Inflammatory macrophage treated with lipopolysaccharide for 1 hour (primary cell): ENCODE results near the gene GLIS1.

Source experiments
- DNase-seq, 2 donors: peaks; one replicate each; pipeline ENCODE4 v3.0.0-alpha.2; 2020 to 2022

The GLIS1 gene

DNA sequence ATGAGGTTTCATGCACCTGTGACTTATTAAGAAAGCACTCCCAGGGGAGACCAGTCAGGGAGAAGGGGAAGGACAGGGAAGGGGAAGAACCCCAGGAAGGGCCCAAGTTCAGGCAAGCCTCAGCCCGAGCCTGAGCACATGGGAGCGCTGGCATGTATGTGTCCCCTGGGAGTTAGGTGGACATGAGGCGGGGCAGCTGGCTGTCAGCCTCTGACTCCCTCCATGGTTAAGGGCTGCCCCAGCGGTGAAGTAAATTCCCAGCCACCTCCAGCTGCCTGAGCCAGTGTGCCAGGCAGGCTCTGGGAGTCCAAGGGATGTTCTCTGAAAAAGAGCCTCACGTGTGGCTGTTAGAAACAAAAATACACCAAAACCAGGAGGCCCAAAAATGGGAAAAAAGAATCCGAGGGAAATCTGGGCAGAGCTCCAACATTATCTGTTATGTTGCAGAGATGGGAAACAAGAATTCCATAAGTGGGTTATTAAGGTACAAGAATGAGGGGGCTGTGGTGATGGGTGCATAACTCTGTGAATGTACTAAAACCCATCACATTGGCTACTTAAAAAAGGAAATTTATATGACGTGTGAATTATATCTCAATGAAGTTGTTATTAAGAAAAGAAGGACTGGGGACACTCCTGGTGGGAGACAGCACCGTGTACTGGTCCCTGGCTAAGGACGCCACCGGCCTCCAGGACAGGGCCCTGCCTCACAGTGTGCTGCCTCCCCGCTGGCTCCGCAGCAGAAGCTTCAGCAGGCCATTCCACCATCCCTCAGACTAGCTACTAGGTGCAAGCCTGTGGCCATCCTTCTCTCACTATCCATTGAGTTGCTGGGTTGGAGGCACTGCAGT, 261.1 kb downstream of the GLIS1 start:
- no peak for DNase-seq

DNA sequence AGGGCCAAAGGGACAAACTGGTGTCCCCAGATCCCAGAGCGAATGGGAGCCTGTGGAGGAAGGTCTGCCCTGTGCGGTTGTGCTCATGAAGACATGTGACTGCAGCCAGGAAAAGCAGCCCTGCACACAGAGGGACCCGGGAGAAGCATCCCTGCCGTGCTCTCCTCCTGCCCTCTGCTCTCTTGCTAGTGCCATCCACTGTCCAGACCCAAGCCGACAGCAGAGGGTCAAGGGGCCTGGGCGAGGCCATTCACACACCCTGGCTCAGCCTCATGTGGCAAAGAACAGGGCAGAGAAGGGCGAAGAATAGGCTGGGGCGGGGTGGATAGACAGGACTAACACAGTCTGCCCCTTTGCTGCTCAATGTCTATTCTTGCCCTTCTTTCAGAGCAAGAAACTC, 262.4 kb downstream of the GLIS1 start:
- no peak for DNase-seq

DNA sequence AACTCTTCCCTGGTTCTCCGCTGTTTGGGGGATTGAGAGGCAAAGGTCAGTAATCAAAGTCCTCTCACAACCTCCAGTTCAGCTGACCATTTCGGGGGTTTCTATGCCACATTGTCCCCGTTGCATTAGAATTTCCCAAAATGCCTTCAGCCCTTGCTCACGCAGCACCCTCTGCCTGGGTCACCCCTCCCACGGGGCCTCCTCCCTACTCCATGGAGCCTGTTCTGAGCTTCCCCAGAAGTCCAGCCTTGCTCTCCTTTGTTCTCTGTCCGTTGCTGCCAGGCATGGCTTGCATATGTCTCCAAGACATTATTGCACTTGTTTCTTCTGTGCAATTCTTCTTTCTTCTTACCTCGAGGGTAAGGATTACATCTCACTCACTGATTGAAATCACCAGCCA, 263.3 kb downstream of the GLIS1 start:
- DNase-seq: no peak

DNA sequence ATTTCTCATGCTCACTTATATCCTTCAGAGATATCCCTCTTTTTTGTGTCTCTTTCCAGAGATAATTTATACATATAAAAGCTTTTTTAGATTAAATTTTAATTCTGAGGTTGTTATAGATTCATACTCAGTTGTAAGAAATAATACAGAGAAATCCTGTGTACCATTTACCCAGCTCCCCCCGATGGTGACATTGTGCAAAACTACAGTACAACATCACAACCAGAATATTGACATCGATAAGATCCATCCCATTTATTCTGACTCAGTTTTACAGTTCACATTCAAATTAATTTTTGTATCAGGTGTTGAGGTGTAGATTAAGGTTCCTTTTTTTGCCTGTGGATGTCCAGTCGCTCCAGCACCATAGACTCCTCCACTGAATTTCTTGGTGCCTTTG, 265.5 kb downstream of the GLIS1 start:
- DNase-seq: peak in 1 of 2 donors; percentile 7

DNA sequence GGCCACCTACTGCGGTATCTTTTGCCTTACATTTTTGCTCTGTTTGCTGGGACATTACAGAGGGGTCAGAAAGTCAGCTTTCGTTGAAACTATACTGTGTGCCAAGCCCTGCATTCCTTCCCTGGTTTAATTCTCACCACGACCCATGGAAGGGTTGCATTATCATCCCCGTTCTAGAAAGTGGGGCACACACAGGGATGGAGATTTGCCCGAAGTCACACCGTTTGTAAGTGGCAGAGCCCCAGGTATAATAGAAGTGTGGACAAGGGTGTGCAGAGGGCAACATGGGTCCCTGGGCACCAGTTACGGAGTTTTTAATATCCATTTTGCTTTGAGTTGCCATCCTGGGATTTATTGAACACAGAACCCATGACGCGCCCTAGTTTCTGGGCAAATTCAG, 268.0 kb downstream of the GLIS1 start:
- DNase-seq: no peak

DNA sequence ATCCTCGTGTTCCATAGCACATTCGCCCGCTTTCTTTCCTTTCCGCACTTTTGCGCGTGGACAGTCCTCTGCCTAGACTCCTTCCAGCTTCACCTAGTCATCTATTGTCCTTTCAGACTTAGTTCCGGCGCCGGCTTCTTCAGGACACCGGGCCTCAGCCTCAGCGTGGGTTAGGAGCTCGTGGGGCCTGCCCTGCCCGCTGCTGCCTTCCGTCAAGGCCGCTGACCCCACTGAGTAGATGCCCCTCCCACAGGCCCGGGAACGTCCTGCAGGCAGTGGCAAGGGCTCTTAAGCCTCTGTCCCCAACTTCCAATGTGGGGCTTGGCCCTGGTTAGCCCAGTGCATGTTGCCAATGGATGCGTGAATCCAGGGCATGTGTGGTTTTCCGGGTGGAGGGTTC, 268.4 kb downstream of the GLIS1 start:
- no peak for DNase-seq

DNA sequence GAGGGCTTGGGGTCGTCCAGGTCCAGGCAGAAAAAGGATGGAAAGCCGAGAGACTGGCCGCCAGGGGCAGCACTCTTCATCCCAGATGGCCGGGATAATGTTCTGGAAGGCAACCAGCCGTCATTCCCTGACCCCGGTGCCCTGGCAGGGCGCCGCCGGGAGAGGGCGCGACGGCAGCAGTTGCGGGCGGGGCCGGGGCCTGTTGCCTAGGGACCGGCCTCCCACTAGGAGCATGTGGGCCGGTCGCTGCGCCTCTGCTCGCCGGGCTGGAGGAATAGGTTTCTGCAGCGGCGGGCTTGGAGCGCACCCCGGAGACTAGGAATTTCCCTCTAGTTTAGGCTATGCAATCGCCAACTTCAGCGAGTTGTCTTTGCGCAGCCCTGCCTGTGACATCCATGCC, 268.8 kb downstream of the GLIS1 start:
- DNase-seq: no peak

DNA sequence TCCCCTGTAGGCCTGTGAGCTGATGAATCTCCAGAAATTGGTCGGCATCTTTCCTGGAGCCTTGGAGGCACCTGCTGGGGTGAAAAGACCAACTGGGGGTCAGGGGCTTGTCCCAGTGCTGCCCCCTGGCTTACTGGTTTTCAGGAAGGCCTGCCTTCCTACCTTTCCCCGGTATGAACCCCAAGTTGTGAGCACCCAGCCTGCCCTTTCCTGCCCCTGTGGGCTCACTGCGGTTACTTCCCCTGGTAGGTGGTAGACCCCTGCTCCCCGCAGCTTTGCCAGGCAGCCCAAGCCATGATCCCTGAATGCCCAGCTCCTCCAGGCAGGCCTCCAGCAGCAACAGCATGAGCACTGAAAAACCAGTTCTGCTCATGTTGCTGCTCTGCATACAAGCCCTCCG, 269.6 kb downstream of the GLIS1 start:
- DNase-seq: no peak

DNA sequence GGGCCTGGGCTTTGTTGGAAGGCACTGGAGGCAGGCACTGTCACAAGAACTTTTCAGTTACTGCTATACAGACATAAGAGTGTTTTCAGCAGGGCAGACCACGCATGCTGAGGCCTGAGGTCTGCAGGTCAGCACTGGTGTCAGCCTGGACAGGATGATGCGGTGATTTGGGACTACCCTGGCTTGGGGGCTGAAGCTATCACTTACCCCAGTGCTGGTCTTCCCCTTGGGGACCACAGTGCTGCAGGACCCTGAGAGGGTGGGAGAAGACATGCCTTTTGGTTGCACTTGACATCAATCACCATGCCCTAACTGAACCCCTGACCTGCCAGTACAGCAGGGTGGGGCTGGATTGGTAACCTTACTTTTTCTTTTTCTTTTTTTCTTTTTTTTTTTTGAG, 270.6 kb downstream of the GLIS1 start:
- no peak for DNase-seq

DNA sequence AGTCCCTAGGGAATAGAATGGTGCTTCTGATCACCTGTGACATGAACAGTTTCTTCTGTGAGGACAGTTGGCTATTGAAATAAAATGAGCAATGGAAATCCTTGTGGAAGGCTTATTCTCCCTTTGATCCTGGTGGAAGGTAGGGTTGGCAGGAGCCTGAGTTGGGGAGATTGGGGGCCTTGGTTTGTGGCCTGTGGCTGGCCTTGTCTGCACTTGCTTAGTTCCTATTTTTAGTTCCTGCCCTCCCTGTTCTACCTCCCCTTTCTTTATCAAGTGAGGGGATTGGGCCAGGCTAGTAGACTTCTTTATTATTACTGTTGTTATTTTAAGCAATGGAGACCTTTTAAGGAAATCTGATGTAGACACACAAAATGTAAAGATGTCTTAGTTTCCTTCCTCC, 271.6 kb downstream of the GLIS1 start:
- DNase-seq: no peak

DNA sequence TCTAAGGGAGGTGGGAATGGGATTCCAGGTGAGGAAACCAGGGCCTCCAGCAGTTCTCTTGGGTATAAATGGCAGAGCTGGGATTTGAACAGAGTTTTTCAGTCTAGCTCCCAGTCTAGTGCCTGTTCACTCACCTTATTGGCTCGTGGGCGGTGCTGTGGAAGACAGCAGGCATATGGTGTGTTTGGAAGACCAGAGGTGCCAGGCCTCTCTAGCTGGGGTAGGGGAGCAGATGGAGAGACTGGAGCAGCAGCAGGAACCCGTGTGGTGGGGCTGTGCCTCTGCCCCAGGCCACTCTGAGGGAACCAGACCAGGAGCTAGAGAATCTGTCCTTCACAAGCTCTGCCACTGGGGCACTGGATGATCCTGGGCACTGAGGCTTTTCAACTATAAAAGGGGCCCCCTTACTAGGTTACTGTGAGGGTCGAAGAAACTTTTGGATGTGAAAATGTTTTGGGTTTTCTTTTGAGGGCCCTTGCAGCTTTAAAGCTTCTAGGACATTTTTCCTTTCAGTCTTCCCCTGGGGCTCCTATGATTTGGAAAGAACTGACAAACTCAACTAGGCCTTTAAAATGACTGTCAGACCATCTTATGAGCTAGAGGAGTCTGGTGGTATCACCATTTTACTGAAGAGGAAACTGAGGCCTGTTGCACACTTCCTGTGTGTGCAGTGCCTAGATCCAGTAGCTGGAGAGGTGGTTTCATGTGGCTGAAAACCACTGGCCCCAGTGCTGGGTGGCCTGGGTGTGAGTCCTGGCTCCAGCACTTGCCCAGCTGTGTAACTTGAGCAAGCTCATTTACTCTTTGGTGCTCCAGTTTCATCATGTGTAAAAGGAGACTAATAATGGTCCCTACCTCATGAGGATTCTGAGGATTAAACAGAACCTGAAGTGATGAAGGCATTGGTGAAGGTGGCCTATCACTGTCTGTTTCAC, 273.7 kb downstream of the GLIS1 start:
- no peak for DNase-seq

DNA sequence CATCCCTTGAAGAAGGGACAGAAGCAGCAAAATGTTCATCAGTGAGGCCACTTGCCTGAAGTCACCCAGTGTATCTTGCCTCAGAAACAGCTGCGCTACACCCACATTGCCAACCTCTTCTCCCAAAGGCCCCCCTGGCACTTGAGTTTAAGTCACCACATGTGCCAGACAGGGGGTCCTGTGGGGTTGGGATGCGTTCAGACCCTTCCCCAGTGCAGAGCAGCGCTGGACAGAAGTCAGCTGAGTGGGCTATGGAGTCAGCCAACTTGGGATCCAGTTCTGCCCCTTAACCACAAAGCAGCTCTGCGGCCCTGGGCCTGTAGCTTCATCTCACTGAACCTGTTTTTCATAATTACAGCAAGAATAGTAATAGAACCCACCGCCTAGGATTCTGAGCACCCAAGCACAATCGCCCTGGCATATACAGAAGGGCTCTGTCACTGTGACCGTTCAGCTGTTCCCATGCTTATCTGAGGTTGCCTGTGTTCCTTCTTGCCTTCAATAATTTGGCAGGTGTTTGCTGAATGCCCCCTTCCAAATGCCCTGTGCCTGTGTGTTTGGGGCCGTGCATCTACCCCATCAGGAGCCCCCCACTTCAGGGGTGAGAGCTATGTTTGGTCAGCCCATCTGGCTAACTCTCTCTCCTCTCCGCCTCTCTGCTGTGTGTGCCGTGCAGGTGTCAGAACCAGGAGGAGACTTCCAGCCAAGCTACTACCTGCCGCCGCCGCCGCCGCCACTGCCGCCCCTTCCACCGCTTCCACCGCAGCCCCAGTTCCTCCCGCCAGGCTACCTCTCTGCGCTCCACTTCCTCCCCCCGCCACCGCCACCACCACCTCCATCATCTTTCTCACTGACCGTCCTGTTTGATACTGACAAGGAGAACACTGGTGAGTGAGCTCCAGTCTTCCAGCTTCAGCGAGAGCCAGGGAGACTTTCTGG, 274.7 kb downstream of the GLIS1 start:
- DNase-seq: no peak

DNA sequence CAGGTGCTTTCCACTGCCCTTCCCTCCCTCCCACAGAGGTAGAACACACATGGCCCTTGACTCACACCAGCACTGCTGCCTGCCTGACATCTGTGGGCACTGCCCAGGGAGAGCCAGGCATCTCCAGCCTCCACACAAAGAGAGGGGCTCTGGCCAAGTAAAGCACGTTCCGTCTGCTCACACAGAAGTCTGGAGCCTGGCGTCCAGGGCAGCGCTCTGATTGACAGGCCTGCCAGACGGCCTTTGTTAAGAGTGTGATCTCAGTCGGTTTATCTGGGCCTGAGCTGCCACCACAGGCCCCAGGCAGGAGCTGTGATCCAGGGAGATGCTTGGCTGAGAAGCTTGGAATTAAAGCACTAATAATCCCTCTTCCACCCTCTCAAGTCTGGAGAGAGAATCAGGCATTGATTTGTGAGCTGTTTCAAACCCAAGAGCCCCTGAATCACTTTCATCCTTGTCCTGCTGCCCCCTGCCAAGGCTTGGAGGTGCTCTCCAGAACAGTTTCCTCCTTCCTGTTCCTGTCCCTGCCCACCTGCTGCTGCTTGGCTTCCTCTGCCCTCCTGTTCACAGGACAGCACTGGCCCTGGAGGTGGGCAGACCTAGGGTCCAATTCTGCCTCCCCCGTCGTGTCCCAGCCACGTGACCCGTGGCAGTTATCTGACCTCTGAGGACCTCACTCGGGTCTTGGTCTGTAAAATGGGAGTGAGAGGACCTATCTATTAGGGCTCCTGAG, 276.0 kb downstream of the GLIS1 start:
- no peak for DNase-seq

DNA sequence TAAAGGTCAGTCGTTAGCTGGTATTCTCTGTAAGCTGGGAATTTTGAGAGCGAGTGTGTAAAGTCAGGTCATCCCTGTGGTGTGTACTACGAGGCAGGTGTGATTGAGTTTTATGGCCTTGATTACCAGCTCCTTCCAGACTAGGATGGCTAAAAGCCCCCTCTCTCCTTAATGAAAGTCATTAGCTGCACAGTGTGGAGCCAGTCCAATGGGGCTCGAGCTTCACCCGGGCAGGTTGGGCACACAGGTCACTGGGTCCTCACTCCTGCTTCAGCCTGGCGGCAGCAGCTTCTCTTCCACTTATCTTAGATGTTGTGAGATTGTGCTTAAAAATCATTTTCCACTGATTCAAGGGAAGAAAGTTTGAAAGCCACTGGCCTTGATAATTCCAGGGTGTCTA, 276.8 kb downstream of the GLIS1 start:
- no peak for DNase-seq

DNA sequence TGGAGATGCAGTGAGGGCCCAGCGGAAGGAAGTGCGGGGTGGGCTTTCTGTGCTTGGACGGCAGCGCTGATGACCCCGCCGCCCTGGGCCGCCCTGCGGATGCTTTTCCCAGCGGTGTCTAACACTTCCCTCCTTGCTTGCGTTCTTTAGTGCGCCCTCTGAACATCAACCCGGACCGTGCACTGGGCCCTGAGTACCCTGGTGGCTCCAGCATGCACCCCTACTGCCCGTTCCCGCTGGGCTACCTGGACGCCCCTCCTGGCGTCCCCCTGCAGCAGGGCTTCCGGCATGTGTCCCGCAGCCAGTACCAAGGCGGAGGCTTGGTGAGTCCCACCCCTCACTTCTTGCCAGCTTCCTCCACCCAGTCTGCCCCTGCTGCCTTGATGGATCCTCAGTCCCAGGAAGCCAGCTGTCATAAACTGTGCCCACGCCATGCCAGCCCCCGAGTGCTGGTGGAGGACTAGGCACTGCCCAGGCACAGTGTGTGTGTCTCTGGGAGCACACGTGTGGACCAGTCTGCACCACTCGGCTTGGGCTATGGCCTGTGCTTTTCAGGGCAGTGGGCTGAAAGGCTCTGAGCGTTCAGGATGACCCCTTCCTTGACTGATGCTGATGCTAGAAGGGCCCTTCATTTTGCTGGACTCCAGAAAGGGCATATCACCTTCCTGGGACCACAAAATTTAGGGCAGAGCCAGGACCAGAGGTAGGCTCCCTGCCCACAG, 277.5 kb downstream of the GLIS1 start:
- no peak for DNase-seq

DNA sequence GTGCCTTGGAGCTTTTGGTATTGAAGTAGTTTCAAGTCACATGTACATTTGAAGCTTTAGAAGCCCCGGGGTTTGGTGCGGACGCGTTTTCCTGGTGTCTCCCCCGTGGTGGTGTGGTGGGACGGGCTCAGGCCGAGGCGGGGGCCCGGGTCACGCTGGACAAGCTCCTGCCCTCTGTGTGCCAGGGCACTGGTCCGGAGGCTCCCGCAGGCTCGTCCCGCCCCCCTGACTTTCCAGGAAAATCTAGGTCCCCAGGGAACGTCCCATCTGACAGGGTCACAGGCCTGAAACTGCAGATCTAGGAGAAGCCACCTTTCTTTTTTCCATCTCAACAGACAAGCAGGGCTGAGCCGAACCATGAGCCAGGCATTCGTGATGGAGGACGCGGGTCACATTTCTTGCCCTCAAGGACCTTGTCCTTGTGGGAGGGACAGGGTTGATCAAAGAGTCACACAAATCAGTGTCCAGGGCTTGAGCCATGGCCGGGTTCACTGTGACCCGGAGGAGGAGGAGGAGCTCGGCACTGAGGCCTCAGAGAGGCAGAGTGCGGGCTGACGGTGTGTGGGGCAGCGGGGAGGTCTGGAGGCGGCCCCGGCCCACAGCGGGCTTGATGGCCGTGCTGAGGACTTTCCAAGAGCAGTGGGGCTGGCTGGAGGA, 278.2 kb downstream of the GLIS1 start:
- no peak for DNase-seq

DNA sequence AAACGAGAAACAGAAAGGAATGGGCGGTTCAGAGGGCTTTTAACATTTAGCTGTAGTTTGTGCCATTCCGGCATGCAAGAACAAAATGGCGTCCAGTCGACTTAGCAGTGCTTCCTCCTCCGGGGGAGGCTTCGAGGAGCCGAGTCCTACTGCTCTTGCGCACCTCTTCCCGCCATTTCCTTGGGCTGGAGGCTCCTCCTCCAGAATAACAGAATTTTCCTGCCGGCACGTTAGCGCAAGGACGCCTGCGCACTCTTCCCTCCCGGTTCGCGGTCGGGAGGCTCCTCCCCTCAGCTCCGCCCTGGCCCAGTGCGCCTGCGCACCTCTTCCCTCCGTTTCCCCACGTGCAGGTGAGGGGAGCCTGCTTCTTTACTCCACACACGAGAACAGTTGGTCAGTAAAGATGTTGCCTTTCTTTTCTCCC, 278.7 kb downstream of the GLIS1 start:
- no peak for DNase-seq

DNA sequence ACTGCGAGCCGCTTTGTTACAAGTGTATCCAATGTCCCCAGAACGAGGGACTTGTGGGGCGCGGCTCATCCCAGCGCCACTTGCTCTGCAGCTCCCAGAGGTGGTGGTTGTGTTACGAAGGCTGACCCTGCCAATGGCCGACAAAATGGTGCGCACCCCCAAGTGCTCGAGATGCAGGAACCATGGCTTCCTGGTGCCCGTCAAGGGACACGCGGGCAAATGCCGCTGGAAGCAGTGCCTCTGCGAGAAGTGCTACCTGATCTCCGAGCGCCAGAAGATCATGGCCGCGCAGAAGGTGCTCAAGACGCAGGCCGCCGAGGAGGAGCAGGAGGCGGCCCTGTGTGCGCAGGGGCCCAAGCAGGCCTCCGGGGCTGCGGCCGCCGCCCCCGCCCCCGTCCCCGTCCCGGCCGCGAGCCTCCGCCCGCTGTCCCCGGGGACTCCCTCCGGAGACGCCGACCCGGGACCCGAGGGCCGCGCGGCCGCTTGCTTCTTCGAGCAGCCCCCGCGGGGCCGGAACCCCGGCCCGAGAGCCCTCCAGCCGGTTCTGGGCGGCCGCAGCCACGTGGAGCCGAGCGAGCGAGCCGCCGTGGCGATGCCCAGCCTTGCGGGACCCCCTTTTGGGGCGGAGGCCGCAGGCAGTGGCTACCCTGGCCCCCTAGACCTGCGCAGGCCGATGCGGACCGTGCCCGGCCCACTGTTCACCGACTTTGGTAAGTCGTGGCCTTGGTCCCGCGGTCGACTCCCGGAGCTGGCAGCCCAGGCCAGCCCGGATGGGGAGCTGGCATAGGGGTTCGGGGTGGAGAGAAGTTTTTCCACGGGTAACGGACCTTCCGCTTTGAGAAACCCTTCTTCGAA, 279.4 kb downstream of the GLIS1 start, which contains the start of gene DMRTB1:
Gene DMRTB1 (plus strand): TSS at position 79 of the 855 bp plus-strand sequence. CDS start 55 bp downstream, at position 134.
- no peak for DNase-seq

DNA sequence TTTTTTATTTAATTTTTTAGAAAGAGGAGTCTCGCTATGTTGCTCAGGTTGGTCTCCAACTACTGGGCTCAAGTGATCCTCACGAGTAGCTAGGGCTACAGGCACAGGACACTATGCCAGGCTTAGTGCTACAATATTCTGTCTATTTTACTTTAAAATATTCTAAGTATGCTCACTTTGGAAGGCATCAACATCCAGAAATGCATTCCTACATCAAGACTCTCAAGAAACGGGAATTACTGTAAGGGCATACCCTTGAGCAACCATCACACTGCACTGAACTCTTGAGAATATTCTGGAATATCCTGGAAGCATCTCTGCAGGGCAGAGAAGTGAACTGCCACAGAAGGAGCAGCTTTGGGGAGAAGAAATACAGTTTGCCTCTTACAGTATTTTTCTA, 280.3 kb downstream of the GLIS1 start:
- DNase-seq: no peak
